Nephron (organoid): ENCODE data around the gene GALNT11.

Experiments used
- H3K27ac Mint-ChIP-seq, 3 experiments: 2 replicates each; pipeline ENCODE4 v1.8.0; 2020; ENCODE audit warnings: mixed read lengths in 3 of 3, mild to moderate bottlenecking in 2 of 3, moderate library complexity in 1 of 3
- H3K27me3 Mint-ChIP-seq: 2 replicates; pipeline ENCODE4 v1.8.0; 2021; ENCODE audit warnings: low read depth, mild to moderate bottlenecking, moderate library complexity, mixed read lengths
- H3K36me3 Mint-ChIP-seq: 2 replicates; pipeline ENCODE4 v1.8.0; 2020; ENCODE audit warnings: low read depth, mixed read lengths
- H3K4me1 Mint-ChIP-seq: 2 replicates; pipeline ENCODE4 v1.8.0; 2020; ENCODE audit warnings: mixed read lengths
- H3K4me3 Mint-ChIP-seq, 3 experiments: 2 replicates each; pipeline ENCODE4 v1.8.0; 2020; ENCODE audit warnings: mild to moderate bottlenecking in 3 of 3, mixed read lengths in 3 of 3, moderate library complexity in 2 of 3
- H3K9me3 Mint-ChIP-seq: 2 replicates; pipeline ENCODE4 v1.8.0; 2020; ENCODE audit warnings: mixed read lengths
- CTCF ChIP-seq, 3 experiments: fragments of 200-600 bp; sonication (generic); IDR thresholded peaks; one replicate each; pipeline ENCODE4 v1.5.0; 2021; ENCODE audit warnings: antibody characterized with exemption in 3 of 3; ENCODE audit not compliant: unreplicated experiment in 3 of 3

GALNT11 gene

GRCh38 chr7:152121432-152121831 is 96.0 kb downstream of the GALNT11 start:
- no peaks in the 10 kb centered on the region for H3K4me1 Mint-ChIP-seq
- H3K9me3 Mint-ChIP-seq = peaks cover 24% of the 10 kb centered on the region
- no peak overlapping the region for H3K27ac Mint-ChIP-seq
- no peaks in the 10 kb centered on the region for H3K27me3 Mint-ChIP-seq
- no peak for TF ChIP-seq CTCF (IDR thresholded peaks at IDR 0.05; ENCODE audit: unreplicated experiment in 3 of 3)
- peaks cover 92% of the 10 kb centered on the region for H3K36me3 Mint-ChIP-seq
- H3K4me3 Mint-ChIP-seq = no peak overlapping the region

- Mint-ChIP-seq H3K4me3 (no peak overlapping the region), H3K27ac (no peak overlapping the region), H3K36me3 (peaks cover 94% of the 10 kb centered on the region), H3K27me3 (no peaks in the 10 kb centered on the region), H3K4me1 (no peaks in the 10 kb centered on the region), H3K9me3 (peaks cover 30% of the 10 kb centered on the region)
- no peak for TF ChIP-seq CTCF (IDR thresholded peaks at IDR 0.05; ENCODE audit: unreplicated experiment in 3 of 3)
Observed at GRCh38 chr7:152122540-152122939, 97.1 kb downstream of the GALNT11 start.

GRCh38 chr7:152126741-152127140 is 101.3 kb downstream of the GALNT11 start:
- Mint-ChIP-seq H3K4me3 (no peak overlapping the region), H3K9me3 (peaks cover 35% of the 10 kb centered on the region), H3K4me1 (no peaks in the 10 kb centered on the region), H3K36me3 (peaks cover 94% of the 10 kb centered on the region), H3K27me3 (no peaks in the 10 kb centered on the region), H3K27ac (no peak overlapping the region)
- no peak for TF ChIP-seq CTCF (IDR thresholded peaks at IDR 0.05; ENCODE audit: unreplicated experiment in 3 of 3)

GRCh38 chr7:152127229-152127628 is 101.8 kb downstream of the GALNT11 start:
- H3K4me1 Mint-ChIP-seq = no peaks in the 10 kb centered on the region
- no peak overlapping the region for H3K27ac Mint-ChIP-seq
- H3K27me3 Mint-ChIP-seq = no peaks in the 10 kb centered on the region
- peaks cover 93% of the 10 kb centered on the region for H3K36me3 Mint-ChIP-seq
- H3K4me3 Mint-ChIP-seq = no peak overlapping the region
- H3K9me3 Mint-ChIP-seq = peaks cover 35% of the 10 kb centered on the region
- TF ChIP-seq CTCF (IDR thresholded peaks at IDR 0.05; ENCODE audit: unreplicated experiment in 3 of 3) = no peak

GRCh38 chr7:152128252-152128651 is 102.8 kb downstream of the GALNT11 start:
- Mint-ChIP-seq H3K27me3 (no peaks in the 10 kb centered on the region), H3K4me1 (no peaks in the 10 kb centered on the region), H3K9me3 (peaks cover 28% of the 10 kb centered on the region), H3K27ac (no peak overlapping the region), H3K4me3 (no peak overlapping the region), H3K36me3 (peaks cover 88% of the 10 kb centered on the region)
- TF ChIP-seq CTCF (IDR thresholded peaks at IDR 0.05; ENCODE audit: unreplicated experiment in 3 of 3) = no peak

- H3K4me3 Mint-ChIP-seq = no peak overlapping the region
- no peak for TF ChIP-seq CTCF (IDR thresholded peaks at IDR 0.05; ENCODE audit: unreplicated experiment in 3 of 3)
- H3K9me3 Mint-ChIP-seq = peaks cover 25% of the 10 kb centered on the region
- no peaks in the 10 kb centered on the region for H3K4me1 Mint-ChIP-seq
- H3K36me3 Mint-ChIP-seq = peaks cover 88% of the 10 kb centered on the region
- H3K27ac Mint-ChIP-seq = no peak overlapping the region
- no peaks in the 10 kb centered on the region for H3K27me3 Mint-ChIP-seq
Observed at GRCh38 chr7:152128741-152129461, 103.4 kb downstream of the GALNT11 start.
